ENCODE measurements around the gene RBMX.

Gene RBMX

GRCh38 chrX:136828830-136829229 lies 51.7 kb downstream of the RBMX start:
- no peak for DNase-seq

GRCh38 chrX:136827026-136827425 lies 53.5 kb downstream of the RBMX start:
- DNase-seq: no peak

GRCh38 chrX:136825771-136826170 lies 54.8 kb downstream of the RBMX start:
- no peak for DNase-seq

Data from activated CD4-positive, alpha-beta T cell treated with anti-CD3 and anti-CD28 coated beads, Interleukin-2, amount 50 U/mL, for 1 hour (primary cell).